Karpas-422 (cell line): ENCODE data around the gene HNF4A. TPM values are rescaled to one million over a fixed set of nuclear protein-coding genes. Genes with fewer than 3 reads are reported as not detected.

Experiments
- DNase-seq: peaks from one replicate; pipeline ENCODE4 v3.0.0-alpha.2; 2015
- H2AFZ ChIP-seq: fragments of 200-600 bp; sonication (generic); 2 replicates; pipeline ENCODE4 v1.6.1; 2014; ENCODE audit warnings: antibody characterized with exemption, low read length, mixed read lengths
- H3K27ac ChIP-seq: fragments of 200-600 bp; sonication (generic); 2 replicates; pipeline ENCODE4 v1.5.1; 2014; ENCODE audit warnings: mild to moderate bottlenecking, low read length, moderate library complexity
- H3K27me3 ChIP-seq: fragments of 200-600 bp; sonication (generic); 2 replicates; pipeline ENCODE4 v1.6.1; 2014; ENCODE audit warnings: low read length, mixed read lengths
- H3K36me3 ChIP-seq: fragments of 200-600 bp; sonication (generic); 2 replicates; pipeline ENCODE4 v1.6.1; 2014; ENCODE audit warnings: low read length, mixed read lengths; ENCODE audit not compliant: insufficient read depth
- H3K4me1 ChIP-seq: fragments of 200-600 bp; sonication (generic); 2 replicates; pipeline ENCODE4 v1.6.1; 2014; ENCODE audit warnings: mild to moderate bottlenecking, low read length, mixed read lengths
- H3K4me2 ChIP-seq: fragments of 200-600 bp; sonication (generic); 2 replicates; pipeline ENCODE4 v1.6.1; 2014; ENCODE audit warnings: low read length, low read depth, mild to moderate bottlenecking; ENCODE audit not compliant: poor library complexity, severe bottlenecking
- H3K4me3 ChIP-seq: fragments of 200-600 bp; sonication (generic); 2 replicates; pipeline ENCODE4 v1.5.1; 2014; ENCODE audit warnings: mild to moderate bottlenecking, antibody characterized with exemption, low read length, mixed read lengths
- H3K79me2 ChIP-seq: fragments of 200-600 bp; sonication (generic); 2 replicates; pipeline ENCODE4 v1.6.1; 2014; ENCODE audit warnings: mild to moderate bottlenecking, low read length, mixed read lengths
- H3K9ac ChIP-seq: fragments of 200-600 bp; sonication (generic); 2 replicates; pipeline ENCODE4 v1.6.0; 2014; ENCODE audit warnings: low read length
- H3K9me2 ChIP-seq: fragments of 200-600 bp; sonication (generic), shearing (Covaris generic); replicated peaks from 2 replicates; pipeline ENCODE4 v1.6.0; 2014; ENCODE audit warnings: mild to moderate bottlenecking, low read length, moderate library complexity; ENCODE audit not compliant: insufficient read depth
- H3K9me3 ChIP-seq: fragments of 300-700, 200-600 bp; sonication (generic); 2 replicates; pipeline ENCODE4 v1.6.1; 2014; ENCODE audit warnings: low read length, mixed read lengths
- H4K20me1 ChIP-seq: fragments of 200-600 bp; sonication (generic); 2 replicates; pipeline ENCODE4 v1.6.1; 2014; ENCODE audit warnings: mild to moderate bottlenecking, antibody characterized with exemption, low read length, low read depth; ENCODE audit not compliant: insufficient read depth
- total RNA-seq: library from RNA; depleted of rRNA; stranded (reverse); fragments of >200 nt; shearing (Covaris generic); gene quantifications from 2 replicates; pipeline ENCODE4 v1.2.3, GENCODE V29; 2014; ENCODE audit warnings: low replicate concordance

The HNF4A gene
- total RNA-seq, 1 experiment from 2014 or later = not detected

GRCh38 chr20:44426879-44427790, 71.6 kb downstream of the HNF4A start:
- Histone ChIP-seq H3K27me3 (no peaks in the 10 kb centered on the region), H3K36me3 (no peaks in the 10 kb centered on the region), H3K79me2 (no peaks in the 10 kb centered on the region), H3K4me1 (no peaks in the 10 kb centered on the region), H3K9ac (no peak overlapping the region), H3K4me3 (no peak overlapping the region), H3K9me2 (no peaks in the 10 kb centered on the region), H3K4me2 (no peak overlapping the region), H3K9me3 (no peaks in the 10 kb centered on the region), H4K20me1 (no peaks in the 10 kb centered on the region), H2AFZ (no peak overlapping the region), H3K27ac (no peak overlapping the region)
- DNase-seq = no peak

DNA sequence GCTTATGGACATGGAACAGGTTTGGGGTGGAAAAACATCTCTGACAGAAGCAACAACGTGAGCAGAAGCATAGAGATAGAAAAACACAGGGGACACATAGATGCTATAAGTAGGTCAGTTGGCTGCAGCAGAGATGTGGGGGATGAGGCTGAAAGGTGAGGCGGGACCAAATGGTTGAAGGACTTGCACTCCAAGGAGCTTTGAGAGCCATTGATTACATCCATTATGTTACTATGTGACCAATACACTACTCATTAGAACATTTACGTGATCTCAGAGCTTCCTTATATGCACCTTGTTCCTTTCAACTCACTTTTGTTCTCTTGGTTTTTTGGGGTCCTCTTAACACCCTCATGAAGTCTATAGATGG, 72.3 kb downstream of the HNF4A start:
- H4K20me1 ChIP-seq = no peaks in the 10 kb centered on the region
- no peak for DNase-seq
- H3K9me2 ChIP-seq = no peaks in the 10 kb centered on the region
- H3K9ac ChIP-seq = no peak overlapping the region
- no peaks in the 10 kb centered on the region for H3K79me2 ChIP-seq
- H3K9me3 ChIP-seq = no peaks in the 10 kb centered on the region
- H3K4me1 ChIP-seq = no peaks in the 10 kb centered on the region
- H2AFZ ChIP-seq = no peak overlapping the region
- no peak overlapping the region for H3K4me2 ChIP-seq
- no peaks in the 10 kb centered on the region for H3K27me3 ChIP-seq
- no peak overlapping the region for H3K4me3 ChIP-seq
- no peak overlapping the region for H3K27ac ChIP-seq
- no peaks in the 10 kb centered on the region for H3K36me3 ChIP-seq

DNA sequence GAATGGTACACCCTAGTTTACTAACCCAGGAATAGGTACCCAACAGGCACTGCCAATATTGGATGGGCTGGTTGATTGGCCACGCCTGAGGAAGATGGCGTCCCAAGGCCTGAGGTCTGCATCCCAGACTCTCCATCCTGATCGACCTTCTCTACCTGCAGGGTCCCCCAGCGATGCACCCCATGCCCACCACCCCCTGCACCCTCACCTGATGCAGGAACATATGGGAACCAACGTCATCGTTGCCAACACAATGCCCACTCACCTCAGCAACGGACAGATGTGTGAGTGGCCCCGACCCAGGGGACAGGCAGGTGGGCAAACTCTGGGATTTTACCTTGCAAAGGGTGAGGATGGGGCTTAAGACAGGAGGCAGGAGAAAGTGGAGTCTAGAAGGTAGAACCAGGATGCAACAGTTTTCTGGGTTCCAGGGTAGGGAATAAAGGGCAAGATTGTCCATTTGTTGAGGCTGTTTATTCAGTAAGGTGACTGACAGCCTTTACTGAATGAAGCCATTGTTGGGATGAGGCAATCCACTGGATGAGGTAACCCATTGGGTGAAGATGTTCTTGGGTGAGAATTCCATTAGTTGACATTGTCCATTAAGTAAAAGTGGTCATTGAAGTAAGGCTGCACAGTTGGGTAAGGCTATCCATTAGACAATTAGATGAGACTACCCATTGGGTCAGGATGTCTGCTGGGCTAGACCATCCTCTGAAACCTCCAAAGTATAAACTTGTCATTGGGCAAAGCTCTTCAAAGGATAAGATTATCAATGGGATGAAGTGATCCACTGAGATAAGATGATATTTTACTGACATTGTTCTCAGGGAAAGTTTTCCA, 72.9 kb downstream of the HNF4A start:
- DNase-seq = no peak
- H4K20me1 ChIP-seq = no peaks in the 10 kb centered on the region
- no peaks in the 10 kb centered on the region for H3K79me2 ChIP-seq
- H3K4me2 ChIP-seq = no peak overlapping the region
- no peak overlapping the region for H2AFZ ChIP-seq
- H3K27ac ChIP-seq = no peak overlapping the region
- H3K36me3 ChIP-seq = no peaks in the 10 kb centered on the region
- no peaks in the 10 kb centered on the region for H3K4me1 ChIP-seq
- H3K27me3 ChIP-seq = no peaks in the 10 kb centered on the region
- no peak overlapping the region for H3K9ac ChIP-seq
- no peaks in the 10 kb centered on the region for H3K9me2 ChIP-seq
- no peak overlapping the region for H3K4me3 ChIP-seq
- H3K9me3 ChIP-seq = no peaks in the 10 kb centered on the region

GRCh38 chr20:44429017-44429339, 73.5 kb downstream of the HNF4A start:
- DNase-seq = no peak

GRCh38 chr20:44429419-44430269, 74.1 kb downstream of the HNF4A start:
- Histone ChIP-seq H3K9ac (no peak overlapping the region), H3K4me2 (no peak overlapping the region), H4K20me1 (no peaks in the 10 kb centered on the region), H3K27ac (no peak overlapping the region), H3K4me3 (no peak overlapping the region), H3K9me2 (no peaks in the 10 kb centered on the region), H3K36me3 (no peaks in the 10 kb centered on the region), H3K79me2 (no peaks in the 10 kb centered on the region), H3K4me1 (no peaks in the 10 kb centered on the region), H2AFZ (no peak overlapping the region), H3K27me3 (no peaks in the 10 kb centered on the region), H3K9me3 (no peaks in the 10 kb centered on the region)
- DNase-seq = no peak

More at GRCh38 chr20:44429017-44429339, 73.5 kb downstream of the HNF4A start:
- no peak overlapping the region for H3K4me2 ChIP-seq
- no peaks in the 10 kb centered on the region for H3K9me3 ChIP-seq
- no peaks in the 10 kb centered on the region for H3K79me2 ChIP-seq
- H3K36me3 ChIP-seq = no peaks in the 10 kb centered on the region
- H3K4me3 ChIP-seq = no peak overlapping the region
- no peaks in the 10 kb centered on the region for H3K9me2 ChIP-seq
- no peak overlapping the region for H3K27ac ChIP-seq
- no peaks in the 10 kb centered on the region for H4K20me1 ChIP-seq
- H3K4me1 ChIP-seq = no peaks in the 10 kb centered on the region
- no peak overlapping the region for H3K9ac ChIP-seq
- H2AFZ ChIP-seq = no peak overlapping the region
- H3K27me3 ChIP-seq = no peaks in the 10 kb centered on the region

- no peak overlapping the region for H3K4me2 ChIP-seq
- no peak for DNase-seq
- no peaks in the 10 kb centered on the region for H3K27me3 ChIP-seq
- no peaks in the 10 kb centered on the region for H3K4me1 ChIP-seq
- no peak overlapping the region for H3K9ac ChIP-seq
- H2AFZ ChIP-seq = no peak overlapping the region
- H3K9me3 ChIP-seq = no peaks in the 10 kb centered on the region
- H3K36me3 ChIP-seq = no peaks in the 10 kb centered on the region
- H3K79me2 ChIP-seq = no peaks in the 10 kb centered on the region
- no peaks in the 10 kb centered on the region for H4K20me1 ChIP-seq
- no peaks in the 10 kb centered on the region for H3K9me2 ChIP-seq
- H3K4me3 ChIP-seq = no peak overlapping the region
- H3K27ac ChIP-seq = no peak overlapping the region
Observed at GRCh38 chr20:44430270-44431065, 75.0 kb downstream of the HNF4A start.

DNA sequence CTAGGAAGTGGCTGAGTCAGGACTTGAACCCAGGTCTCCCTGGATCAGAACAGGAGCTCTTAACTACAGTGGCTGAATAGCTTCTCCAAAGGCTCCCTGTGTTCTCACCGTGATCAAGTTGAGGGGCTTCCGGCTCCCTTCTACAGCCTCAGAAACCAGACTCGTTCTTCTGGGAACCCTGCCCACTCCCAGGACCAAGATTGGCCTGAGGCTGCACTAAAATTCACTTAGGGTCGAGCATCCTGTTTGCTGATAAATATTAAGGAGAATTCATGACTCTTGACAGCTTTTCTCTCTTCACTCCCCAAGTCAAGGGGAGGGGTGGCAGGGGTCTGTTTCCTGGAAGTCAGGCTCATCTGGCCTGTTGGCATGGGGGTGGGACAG, 75.6 kb downstream of the HNF4A start:
- Histone ChIP-seq H3K36me3 (no peaks in the 10 kb centered on the region), H3K9me2 (no peaks in the 10 kb centered on the region), H4K20me1 (no peaks in the 10 kb centered on the region), H3K4me3 (no peak overlapping the region), H3K9me3 (no peaks in the 10 kb centered on the region), H3K9ac (no peak overlapping the region), H3K79me2 (no peaks in the 10 kb centered on the region), H2AFZ (no peak overlapping the region), H3K27me3 (no peaks in the 10 kb centered on the region), H3K4me1 (no peaks in the 10 kb centered on the region), H3K27ac (no peak overlapping the region), H3K4me2 (no peak overlapping the region)
- no peak for DNase-seq
